Measurements from ENCODE around the gene NDUFB7. TPM values are rescaled to one million over a fixed set of nuclear protein-coding genes. Genes with fewer than 3 reads are reported as not detected.
A peak's percentile ranks its signal among the peaks of the same experiment; 100 is the strongest.

NDUFB7 gene
- total RNA-seq, 1 experiment from 2014 or later: 192 TPM

DNA sequence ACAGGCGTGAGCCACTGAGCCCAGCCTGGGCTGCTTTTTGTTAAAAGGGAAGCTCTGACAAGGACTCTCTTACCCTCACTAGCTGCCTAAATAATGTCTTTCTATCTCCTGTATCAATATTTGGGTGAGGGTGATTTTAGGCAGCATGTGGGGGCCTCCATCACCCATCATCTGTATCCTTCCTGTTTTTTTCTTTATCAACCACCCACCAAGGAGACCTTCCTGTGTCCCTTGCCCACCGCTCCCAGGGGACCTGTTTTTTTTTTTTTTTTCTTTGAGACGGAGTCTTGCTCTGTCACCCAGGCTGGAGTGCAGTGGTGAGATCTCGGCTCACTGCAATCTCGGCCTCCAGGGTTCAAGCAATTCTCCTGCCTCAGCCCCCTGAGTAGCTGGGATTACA, 5.4 kb upstream of the NDUFB7 start:
- H3K4me2 ChIP-seq: no peak overlapping the region
- no peaks in the 10 kb centered on the region for H3K9me2 ChIP-seq (ENCODE audit: insufficient read depth)
- H3K9me3 ChIP-seq (ENCODE audit: insufficient read depth, low read depth): no peaks in the 10 kb centered on the region
- H3K27ac ChIP-seq: no peak overlapping the region
- no peak for DNase-seq
- H3K4me3 ChIP-seq: no peak overlapping the region
- H3K36me3 ChIP-seq (ENCODE audit: low read depth): no peaks in the 10 kb centered on the region
- peaks cover 5% of the 10 kb centered on the region; the same call in 1 of the 2 replicates for H3K4me1 ChIP-seq (replicated peaks; ENCODE audit: insufficient read depth)
- BruUV-seq (replicated peaks): no TSS peak
- H4K20me1 ChIP-seq (ENCODE audit: insufficient read depth): no peaks in the 10 kb centered on the region
- peaks cover 15% of the 10 kb centered on the region; the same call in 1 of the 2 replicates for H3F3A ChIP-seq (ENCODE audit: insufficient read depth, low read depth)
- intact Hi-C loops (cut with micrococcal nuclease; ENCODE audit: unreplicated experiment): no loop called here
- H2AFZ ChIP-seq: no peak overlapping the region
- no peaks in the 10 kb centered on the region for H3K79me2 ChIP-seq (ENCODE audit: low read depth)
- TF ChIP-seq, protein P1, sequence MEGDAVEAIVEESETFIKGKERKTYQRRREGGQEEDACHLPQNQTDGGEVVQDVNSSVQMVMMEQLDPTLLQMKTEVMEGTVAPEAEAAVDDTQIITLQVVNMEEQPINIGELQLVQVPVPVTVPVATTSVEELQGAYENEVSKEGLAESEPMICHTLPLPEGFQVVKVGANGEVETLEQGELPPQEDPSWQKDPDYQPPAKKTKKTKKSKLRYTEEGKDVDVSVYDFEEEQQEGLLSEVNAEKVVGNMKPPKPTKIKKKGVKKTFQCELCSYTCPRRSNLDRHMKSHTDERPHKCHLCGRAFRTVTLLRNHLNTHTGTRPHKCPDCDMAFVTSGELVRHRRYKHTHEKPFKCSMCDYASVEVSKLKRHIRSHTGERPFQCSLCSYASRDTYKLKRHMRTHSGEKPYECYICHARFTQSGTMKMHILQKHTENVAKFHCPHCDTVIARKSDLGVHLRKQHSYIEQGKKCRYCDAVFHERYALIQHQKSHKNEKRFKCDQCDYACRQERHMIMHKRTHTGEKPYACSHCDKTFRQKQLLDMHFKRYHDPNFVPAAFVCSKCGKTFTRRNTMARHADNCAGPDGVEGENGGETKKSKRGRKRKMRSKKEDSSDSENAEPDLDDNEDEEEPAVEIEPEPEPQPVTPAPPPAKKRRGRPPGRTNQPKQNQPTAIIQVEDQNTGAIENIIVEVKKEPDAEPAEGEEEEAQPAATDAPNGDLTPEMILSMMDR (conservative IDR thresholded peaks at IDR 0.05): no peak
- no peak for TF ChIP-seq EZH2 (IDR thresholded peaks at IDR 0.05; ENCODE audit: low read depth)
- ChIA-PET POLR2A (ENCODE audit: unreplicated experiment) (no interaction called here), CTCF (interaction anchor here (0.7 kb wide), 1 partner anchor 712 kb away, joined by 4 read pairs; no protein-coding TSS in a partner anchor)
- no peaks in the 10 kb centered on the region for H3K27me3 ChIP-seq (ENCODE audit: insufficient read depth, low read depth)

DNA sequence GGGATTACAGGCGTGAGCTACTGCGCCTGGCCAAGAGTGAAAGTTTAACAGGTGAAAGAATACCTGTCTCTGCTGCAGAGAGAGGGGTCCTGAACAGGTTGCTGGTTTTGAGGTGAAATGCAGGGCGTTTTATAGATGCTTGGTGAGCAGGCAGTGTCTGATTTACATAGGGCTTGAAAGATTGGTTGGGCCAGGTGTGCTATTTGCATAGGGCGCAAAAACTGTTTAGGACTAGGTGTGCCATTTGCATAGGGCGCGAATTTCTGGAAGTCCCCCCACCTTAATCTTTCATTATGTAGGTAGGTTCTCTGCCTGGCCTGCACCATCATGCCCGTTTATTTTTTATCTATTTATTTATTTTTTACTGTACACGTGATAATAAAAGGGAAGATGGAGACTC, 4.5 kb upstream of the NDUFB7 start:
- BruUV-seq (replicated peaks): no TSS peak
- no peaks in the 10 kb centered on the region for H3K36me3 ChIP-seq (ENCODE audit: low read depth)
- H3K9me3 ChIP-seq (ENCODE audit: insufficient read depth, low read depth): no peaks in the 10 kb centered on the region
- peak in 1 of 2 experiments; percentile 17 for DNase-seq
- no peaks in the 10 kb centered on the region for H3K27me3 ChIP-seq (ENCODE audit: insufficient read depth, low read depth)
- H3K4me1 ChIP-seq (replicated peaks; ENCODE audit: insufficient read depth): peaks cover 5% of the 10 kb centered on the region; the same call in 1 of the 2 replicates
- intact Hi-C loops (cut with micrococcal nuclease; ENCODE audit: unreplicated experiment): no loop called here
- ChIA-PET POLR2A (ENCODE audit: unreplicated experiment) (no interaction called here), CTCF (interaction anchor here (0.7 kb wide), 1 partner anchor 713 kb away, joined by 4 read pairs; no protein-coding TSS in a partner anchor)
- H4K20me1 ChIP-seq (ENCODE audit: insufficient read depth): no peaks in the 10 kb centered on the region
- H3K4me2 ChIP-seq: no peak overlapping the region
- peaks cover 4% of the 10 kb centered on the region for H3K79me2 ChIP-seq (ENCODE audit: low read depth)
- no peaks in the 10 kb centered on the region for H3K9me2 ChIP-seq (ENCODE audit: insufficient read depth)
- H3K4me3 ChIP-seq: no peak overlapping the region
- no peak overlapping the region for H2AFZ ChIP-seq
- no peak overlapping the region for H3K27ac ChIP-seq
- no peak for TF ChIP-seq EZH2 (IDR thresholded peaks at IDR 0.05; ENCODE audit: low read depth)
- TF ChIP-seq, protein P1 (conservative IDR thresholded peaks at IDR 0.05): no peak
- peaks cover 15% of the 10 kb centered on the region; the same call in 1 of the 2 replicates for H3F3A ChIP-seq (ENCODE audit: insufficient read depth, low read depth)

DNA sequence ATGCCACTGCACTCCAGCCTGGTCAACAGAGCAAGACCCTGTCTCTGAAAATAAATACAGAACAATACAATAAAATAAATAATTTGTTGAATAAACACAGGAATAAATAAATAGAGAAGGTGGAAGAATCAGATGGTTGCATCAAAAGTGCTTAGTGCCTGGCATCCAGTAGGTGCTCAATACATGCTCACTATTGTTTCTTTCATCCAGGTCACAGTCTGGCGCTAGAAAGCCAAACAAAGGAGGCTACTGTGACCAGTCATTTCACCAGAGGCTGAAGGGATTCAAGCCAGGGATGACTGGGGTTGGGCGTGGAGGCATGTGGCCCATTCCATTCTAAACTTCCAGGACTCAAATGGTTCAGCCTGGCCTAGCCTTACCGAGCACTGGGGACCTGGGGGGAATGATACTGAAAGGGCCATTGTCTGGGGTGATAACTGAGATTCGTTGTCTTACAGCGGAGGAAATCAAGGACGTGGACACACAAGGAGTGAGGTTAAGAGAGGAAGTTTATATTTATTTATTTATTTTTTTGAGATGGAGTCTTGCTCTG, 3.6 kb upstream of the NDUFB7 start:
- no peak overlapping the region for H3K4me2 ChIP-seq
- ChIA-PET CTCF (no interaction called here), POLR2A (ENCODE audit: unreplicated experiment) (no interaction called here)
- H3K79me2 ChIP-seq (ENCODE audit: low read depth): peaks cover 13% of the 10 kb centered on the region
- H2AFZ ChIP-seq: no peak overlapping the region
- no peaks in the 10 kb centered on the region for H3K9me3 ChIP-seq (ENCODE audit: insufficient read depth, low read depth)
- H3K4me1 ChIP-seq (replicated peaks; ENCODE audit: insufficient read depth): peaks cover 9% of the 10 kb centered on the region
- no peaks in the 10 kb centered on the region for H3K27me3 ChIP-seq (ENCODE audit: insufficient read depth, low read depth)
- H3K27ac ChIP-seq: no peak overlapping the region
- no peak overlapping the region for H3K4me3 ChIP-seq
- TF ChIP-seq, protein P1 (conservative IDR thresholded peaks at IDR 0.05): no peak
- no peak for TF ChIP-seq EZH2 (IDR thresholded peaks at IDR 0.05; ENCODE audit: low read depth)
- H3K36me3 ChIP-seq (ENCODE audit: low read depth): no peaks in the 10 kb centered on the region
- BruUV-seq (replicated peaks): no TSS peak
- H3F3A ChIP-seq (ENCODE audit: insufficient read depth, low read depth): peaks cover 15% of the 10 kb centered on the region; the same call in 1 of the 2 replicates
- no peaks in the 10 kb centered on the region for H4K20me1 ChIP-seq (ENCODE audit: insufficient read depth)
- no peaks in the 10 kb centered on the region for H3K9me2 ChIP-seq (ENCODE audit: insufficient read depth)
- intact Hi-C loops (cut with micrococcal nuclease; ENCODE audit: unreplicated experiment): loop anchor here (2.0 kb wide), 1 partner anchor 113 kb away; no protein-coding TSS in a partner anchor
- peak in 1 of 2 experiments; percentile 30 for DNase-seq
